D721Med (cell line): ENCODE results near the gene UBALD1.

Experiments used
- DNase-seq: peaks from one replicate; pipeline ENCODE4 v3.0.0; 2011; ENCODE audit warnings: low spot score; ENCODE audit not compliant: insufficient read length
- FAIRE-seq: peaks from 2 replicates; lab custom pipeline; 2011; peaks lifted over from hg19 to GRCh38; lab: Jason Lieb, UNC
- TF ChIP-seq, protein P1 (sequence below): IDR thresholded peaks from 2 replicates; pipeline ENCODE4 v1.5.1; 2012; ENCODE audit warnings: mild to moderate bottlenecking, control low read depth; ENCODE audit not compliant: insufficient read depth; ENCODE audit errors: missing control alignments

UBALD1 gene

DNA sequence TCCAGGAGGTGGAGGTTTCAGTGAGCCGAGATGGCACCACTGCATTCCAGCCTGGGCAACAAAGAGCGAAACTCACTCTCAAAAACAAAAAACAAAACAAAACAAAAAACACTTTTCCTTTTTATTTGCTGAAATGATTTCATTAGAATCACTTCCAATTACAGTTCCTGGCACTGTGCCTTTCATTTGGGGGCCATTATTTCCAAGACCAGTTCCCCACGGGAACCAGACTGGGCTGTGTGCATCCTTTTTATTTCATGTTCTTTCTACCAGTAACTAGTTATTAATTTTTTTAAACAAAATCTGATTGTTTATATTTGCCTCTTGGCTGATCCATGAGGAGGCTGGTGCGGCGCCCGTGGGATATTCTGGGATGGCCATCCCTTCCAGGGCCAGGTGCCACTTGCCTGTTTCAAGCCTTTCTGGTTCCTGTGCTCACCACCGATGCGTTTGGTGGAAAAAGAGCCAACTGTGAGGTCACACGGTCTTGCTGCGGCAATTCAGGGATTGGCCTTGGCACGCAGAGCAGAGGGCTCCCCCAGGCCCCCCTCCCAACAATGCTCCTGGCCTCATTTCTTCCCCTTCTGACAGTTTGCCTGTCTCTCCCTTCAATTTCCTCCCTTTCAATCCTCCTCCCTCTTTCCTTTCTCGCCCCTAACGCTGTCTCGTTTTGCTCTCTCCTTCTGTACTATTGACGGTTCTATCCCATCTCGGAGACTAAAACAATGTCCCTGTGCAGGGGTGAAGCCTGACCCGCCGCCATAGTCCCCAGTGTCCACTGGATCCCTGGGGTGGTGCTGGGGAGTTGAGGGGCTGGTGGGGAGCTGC lies 13.4 kb downstream of the UBALD1 start:
- FAIRE-seq, result no peak
- DNase-seq, result no peak
- TF ChIP-seq, protein P1, sequence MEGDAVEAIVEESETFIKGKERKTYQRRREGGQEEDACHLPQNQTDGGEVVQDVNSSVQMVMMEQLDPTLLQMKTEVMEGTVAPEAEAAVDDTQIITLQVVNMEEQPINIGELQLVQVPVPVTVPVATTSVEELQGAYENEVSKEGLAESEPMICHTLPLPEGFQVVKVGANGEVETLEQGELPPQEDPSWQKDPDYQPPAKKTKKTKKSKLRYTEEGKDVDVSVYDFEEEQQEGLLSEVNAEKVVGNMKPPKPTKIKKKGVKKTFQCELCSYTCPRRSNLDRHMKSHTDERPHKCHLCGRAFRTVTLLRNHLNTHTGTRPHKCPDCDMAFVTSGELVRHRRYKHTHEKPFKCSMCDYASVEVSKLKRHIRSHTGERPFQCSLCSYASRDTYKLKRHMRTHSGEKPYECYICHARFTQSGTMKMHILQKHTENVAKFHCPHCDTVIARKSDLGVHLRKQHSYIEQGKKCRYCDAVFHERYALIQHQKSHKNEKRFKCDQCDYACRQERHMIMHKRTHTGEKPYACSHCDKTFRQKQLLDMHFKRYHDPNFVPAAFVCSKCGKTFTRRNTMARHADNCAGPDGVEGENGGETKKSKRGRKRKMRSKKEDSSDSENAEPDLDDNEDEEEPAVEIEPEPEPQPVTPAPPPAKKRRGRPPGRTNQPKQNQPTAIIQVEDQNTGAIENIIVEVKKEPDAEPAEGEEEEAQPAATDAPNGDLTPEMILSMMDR, result no peak

DNA sequence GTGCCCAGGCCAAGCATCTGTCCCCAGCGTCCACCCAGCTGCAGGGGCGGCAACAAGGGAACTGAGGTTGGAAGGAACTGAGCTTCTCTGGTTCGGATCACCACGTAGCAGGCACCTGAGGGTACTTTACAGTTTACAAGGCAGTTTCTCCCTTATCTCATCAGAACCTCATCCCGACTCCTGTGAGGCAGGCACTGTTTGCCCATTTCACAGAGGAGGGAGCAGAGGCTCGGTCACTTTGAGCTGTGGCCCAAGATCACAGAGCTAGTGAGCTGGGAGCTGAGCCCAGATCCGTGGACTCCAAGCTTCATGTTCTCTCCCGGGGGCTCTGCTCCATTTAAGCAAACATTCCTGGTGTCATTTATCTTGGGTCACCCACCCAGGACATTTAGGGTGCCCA lies 15.1 kb downstream of the UBALD1 start:
- DNase-seq (no peak), FAIRE-seq (no peak)
- TF ChIP-seq, protein P1, result no peak

DNA sequence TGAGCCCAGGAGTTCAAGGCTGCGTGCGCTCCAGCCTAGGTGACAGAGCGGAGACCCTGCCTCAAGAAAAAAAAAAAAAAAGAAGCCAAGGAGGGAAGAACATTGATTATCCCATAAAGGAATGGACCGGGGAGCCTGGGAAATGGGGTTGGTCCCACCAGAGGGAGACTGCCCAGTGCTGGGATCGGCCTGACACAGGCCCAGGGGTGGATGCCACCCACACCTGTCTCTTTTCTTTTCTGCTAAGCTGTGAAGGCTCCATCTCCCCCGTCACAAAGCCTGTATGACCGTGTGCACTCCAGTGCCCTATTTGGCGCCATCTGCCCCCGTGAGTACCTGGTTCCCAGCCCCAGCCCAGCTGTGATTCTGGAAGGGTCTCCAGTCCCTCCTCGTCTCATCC lies 15.7 kb downstream of the UBALD1 start:
- DNase-seq (no peak), FAIRE-seq (no peak)
- TF ChIP-seq, protein P1, result no peak

GRCh38 chr16:4597174-4597573 lies 17.5 kb downstream of the UBALD1 start:
- TF ChIP-seq, protein P1, result no peak
- no peak for DNase-seq
- no peak for FAIRE-seq

- TF ChIP-seq, protein P1, result no peak
- FAIRE-seq (no peak), DNase-seq (peak; percentile 16)
Observed at GRCh38 chr16:4594433-4595410, 20.0 kb downstream of the UBALD1 start.

DNA sequence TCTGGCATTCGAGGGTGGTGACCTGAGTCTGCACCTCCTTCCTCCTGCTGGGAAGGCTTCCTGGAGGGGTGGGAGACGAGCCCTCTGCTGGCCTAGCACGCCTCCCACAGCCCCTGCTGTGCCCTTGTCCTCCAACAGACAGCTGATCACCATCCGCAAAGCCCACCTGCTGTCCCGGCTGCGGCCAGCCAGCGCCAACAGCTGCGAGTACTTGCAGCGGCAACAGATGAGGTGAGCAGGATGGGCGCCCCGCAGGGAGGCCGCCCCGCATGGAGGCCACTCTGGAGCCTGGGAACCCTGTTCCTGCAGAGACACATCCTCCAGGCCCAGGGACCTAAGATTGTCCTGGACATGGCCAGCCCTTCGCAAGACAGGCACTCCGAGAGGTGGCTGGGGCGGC lies 21.6 kb downstream of the UBALD1 start:
- FAIRE-seq (no peak), DNase-seq (peak; percentile 17)
- TF ChIP-seq, protein P1, result no peak
